HL-60 (cell line): Measurements from ENCODE around the gene PRC1.

Source experiments
- GABPA ChIP-seq: IDR thresholded peaks from 2 replicates; pipeline ENCODE4 v1.6.1; 2012; ENCODE audit warnings: low read depth
- POLR2AphosphoS5 ChIP-seq: IDR thresholded peaks from 2 replicates; pipeline ENCODE4 v1.6.1; 2012; ENCODE audit warnings: low read depth
- REST ChIP-seq: IDR thresholded peaks from 2 replicates; pipeline ENCODE4 v1.6.1; 2012; ENCODE audit warnings: low read depth; ENCODE audit not compliant: insufficient replicate concordance
- SPI1 ChIP-seq: IDR thresholded peaks from 2 replicates; pipeline ENCODE4 v1.6.1; 2012; ENCODE audit warnings: low read depth, mild to moderate bottlenecking, borderline replicate concordance
- TF ChIP-seq, protein P1 (sequence below): IDR thresholded peaks from one replicate; pipeline ENCODE4 v1.5.1; 2011; ENCODE audit warnings: low read length, control low read depth, inconsistent platforms; ENCODE audit not compliant: insufficient read depth

DNA sequence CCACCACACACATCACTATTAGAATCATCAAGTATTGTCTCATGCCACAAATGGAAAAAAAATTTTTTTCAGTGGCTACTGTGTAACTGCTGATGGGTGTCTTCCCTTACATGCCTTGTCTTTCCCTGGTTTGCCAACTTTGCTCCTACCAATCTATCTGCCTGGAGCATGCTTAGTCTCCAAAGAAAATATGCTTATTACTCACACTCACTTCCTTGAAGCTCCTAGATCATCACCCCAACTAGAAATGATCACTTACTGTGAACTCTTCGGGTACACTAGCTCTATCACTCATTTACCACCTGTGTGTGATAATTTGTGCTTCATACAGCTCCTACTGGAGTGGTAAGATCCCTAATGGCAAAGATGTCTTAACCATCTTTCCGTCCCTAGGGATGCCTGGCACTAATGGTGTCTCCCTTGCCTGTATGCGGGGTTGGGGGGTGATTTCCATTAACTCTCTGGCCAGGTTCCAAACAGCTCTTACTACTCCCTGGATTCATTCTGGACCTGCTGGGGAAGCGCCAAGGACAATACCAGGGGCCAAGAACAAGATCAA lies 27.3 kb upstream of the PRC1 start:
- TF ChIP-seq, protein P1, sequence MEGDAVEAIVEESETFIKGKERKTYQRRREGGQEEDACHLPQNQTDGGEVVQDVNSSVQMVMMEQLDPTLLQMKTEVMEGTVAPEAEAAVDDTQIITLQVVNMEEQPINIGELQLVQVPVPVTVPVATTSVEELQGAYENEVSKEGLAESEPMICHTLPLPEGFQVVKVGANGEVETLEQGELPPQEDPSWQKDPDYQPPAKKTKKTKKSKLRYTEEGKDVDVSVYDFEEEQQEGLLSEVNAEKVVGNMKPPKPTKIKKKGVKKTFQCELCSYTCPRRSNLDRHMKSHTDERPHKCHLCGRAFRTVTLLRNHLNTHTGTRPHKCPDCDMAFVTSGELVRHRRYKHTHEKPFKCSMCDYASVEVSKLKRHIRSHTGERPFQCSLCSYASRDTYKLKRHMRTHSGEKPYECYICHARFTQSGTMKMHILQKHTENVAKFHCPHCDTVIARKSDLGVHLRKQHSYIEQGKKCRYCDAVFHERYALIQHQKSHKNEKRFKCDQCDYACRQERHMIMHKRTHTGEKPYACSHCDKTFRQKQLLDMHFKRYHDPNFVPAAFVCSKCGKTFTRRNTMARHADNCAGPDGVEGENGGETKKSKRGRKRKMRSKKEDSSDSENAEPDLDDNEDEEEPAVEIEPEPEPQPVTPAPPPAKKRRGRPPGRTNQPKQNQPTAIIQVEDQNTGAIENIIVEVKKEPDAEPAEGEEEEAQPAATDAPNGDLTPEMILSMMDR = no peak
- TF ChIP-seq POLR2AphosphoS5 (no peak), REST (no peak), SPI1 (no peak), GABPA (no peak)
